ENCODE results near the gene ASIC2.

The ASIC2 gene

GRCh38 chr17:33287096-33287725, 5.9 kb downstream of the ASIC2 start:
- no peak for DNase-seq

- DNase-seq = no peak
Observed at GRCh38 chr17:33285413-33285812, 7.7 kb downstream of the ASIC2 start.

- no peak for DNase-seq
Observed at GRCh38 chr17:33284022-33284421, 9.1 kb downstream of the ASIC2 start.

- no peak for DNase-seq
Observed at GRCh38 chr17:33280162-33280943, 12.7 kb downstream of the ASIC2 start.

GRCh38 chr17:33277436-33278100, 15.5 kb downstream of the ASIC2 start:
- DNase-seq = no peak

GRCh38 chr17:33273743-33274410, 19.2 kb downstream of the ASIC2 start:
- no peak for DNase-seq

GRCh38 chr17:33273271-33273670, 19.8 kb downstream of the ASIC2 start:
- DNase-seq = no peak

GRCh38 chr17:33272438-33272837, 20.7 kb downstream of the ASIC2 start:
- DNase-seq = no peak

GRCh38 chr17:33269337-33270060, 23.6 kb downstream of the ASIC2 start:
- DNase-seq = no peak

GRCh38 chr17:33267851-33268548, 25.1 kb downstream of the ASIC2 start:
- DNase-seq = no peak

GRCh38 chr17:33267271-33267790, 25.8 kb downstream of the ASIC2 start:
- DNase-seq = no peak

- DNase-seq = no peak
Observed at GRCh38 chr17:33266611-33267010, 26.5 kb downstream of the ASIC2 start.

GRCh38 chr17:33266116-33266515, 27.0 kb downstream of the ASIC2 start:
- DNase-seq = no peak

- no peak for DNase-seq
Observed at GRCh38 chr17:33263396-33263795, 29.7 kb downstream of the ASIC2 start.

GRCh38 chr17:33262266-33263123, 30.6 kb downstream of the ASIC2 start:
- peak in 1 of 2 experiments; percentile 12 for DNase-seq

GRCh38 chr17:33261820-33262219, 31.3 kb downstream of the ASIC2 start:
- DNase-seq = no peak

- no peak for DNase-seq
Observed at GRCh38 chr17:33260638-33261037, 32.5 kb downstream of the ASIC2 start.

- DNase-seq = no peak
Observed at GRCh38 chr17:33258296-33258695, 34.8 kb downstream of the ASIC2 start.

- DNase-seq = peak in 1 of 2 experiments; percentile 44
Observed at GRCh38 chr17:33245183-33245582, 47.9 kb downstream of the ASIC2 start.

- no peak for DNase-seq
Observed at GRCh38 chr17:33243732-33244131, 49.4 kb downstream of the ASIC2 start.
